C4-2B (cell line): ENCODE measurements around the gene ZSWIM9.
"Not testable (repeated sequence)": the region's sequence is repeated elsewhere in the genome, so short reads cannot be mapped to it uniquely, and the experiment has no call there.

Experiments used
- H3K27ac ChIP-seq: fragments of 450-650 bp; 2 replicates; pipeline ENCODE4 v1.5.1; 2017
- CTCF ChIP-seq: fragments of 450-650 bp; conservative IDR thresholded peaks from 2 replicates; pipeline ENCODE4 v1.5.1; 2017; ENCODE audit warnings: mild to moderate bottlenecking
- ZFX ChIP-seq: fragments of 450-650 bp; IDR thresholded peaks from 2 replicates; pipeline ENCODE4 v1.6.1; 2017

ZSWIM9 gene

GRCh38 chr19:48239582-48240141 is 69.2 kb downstream of the ZSWIM9 start:
- no peak for TF ChIP-seq CTCF
- H3K27ac ChIP-seq: no peak overlapping the region

GRCh38 chr19:48241771-48242170 is 71.3 kb downstream of the ZSWIM9 start:
- not testable (repeated sequence) for H3K27ac ChIP-seq

GRCh38 chr19:48244281-48244680 is 73.8 kb downstream of the ZSWIM9 start:
- TF ChIP-seq ZFX (no peak), CTCF (no peak)
- H3K27ac ChIP-seq: no peak overlapping the region

GRCh38 chr19:48246101-48246500 is 75.6 kb downstream of the ZSWIM9 start:
- H3K27ac ChIP-seq: no peak overlapping the region
- TF ChIP-seq ZFX: no peak
- TF ChIP-seq CTCF: no peak

GRCh38 chr19:48247212-48247611 is 76.7 kb downstream of the ZSWIM9 start:
- no peak for TF ChIP-seq CTCF
- TF ChIP-seq ZFX: no peak
- H3K27ac ChIP-seq: no peak overlapping the region
